ENCODE results near the gene FOXO3. TPM values are rescaled to one million over a fixed set of nuclear protein-coding genes. Genes with fewer than 3 reads are reported as not detected.

FOXO3 gene
- total RNA-seq, 1 donor from 2014 or later = 13.7 TPM

- no peak overlapping the region for H2AFZ ChIP-seq (replicated peaks)
- no peak overlapping the region for H3K4me2 ChIP-seq
- TF ChIP-seq CTCF (IDR thresholded peaks at IDR 0.05) = no peak
- no peak for TF ChIP-seq EZH2phosphoT487 (IDR thresholded peaks at IDR 0.05)
- TF ChIP-seq EZH2 (IDR thresholded peaks at IDR 0.05) = no peak
- no peak overlapping the region for H3K9ac ChIP-seq
- H3F3A ChIP-seq (ENCODE audit: low read depth) = no peaks in the 10 kb centered on the region
- H3K9me3 ChIP-seq (ENCODE audit: low read depth) = no peaks in the 10 kb centered on the region
- H3K4me3 ChIP-seq = no peak overlapping the region
- peaks cover 2% of the 10 kb centered on the region for H3K27me3 Mint-ChIP-seq (ENCODE audit: insufficient read depth, low read depth)
- H3K79me2 ChIP-seq (ENCODE audit: low read depth) = peaks cover 16% of the 10 kb centered on the region
- DNase-seq (ENCODE audit: low spot score) = no peak
- no peaks in the 10 kb centered on the region for H3K9me3 Mint-ChIP-seq
- peaks cover 8% of the 10 kb centered on the region for H3K4me1 ChIP-seq
- no peak overlapping the region for H3K27ac ChIP-seq
- H3K27me3 ChIP-seq = no peaks in the 10 kb centered on the region
- no peaks in the 10 kb centered on the region for H3K4me1 Mint-ChIP-seq
- peaks cover 5% of the 10 kb centered on the region for H3K36me3 ChIP-seq
- no peak overlapping the region for H3K27ac Mint-ChIP-seq
- H3K36me3 Mint-ChIP-seq = peaks cover 28% of the 10 kb centered on the region
- peaks cover 20% of the 10 kb centered on the region for H4K20me1 ChIP-seq (ENCODE audit: low read depth)
- H3K4me3 Mint-ChIP-seq = no peak overlapping the region
These were observed 13.9 kb downstream of the FOXO3 start for GRCh38 chr6:108574457-108575141.

GRCh38 chr6:108575905-108576494 is 15.3 kb downstream of the FOXO3 start:
- TF ChIP-seq EZH2phosphoT487 (IDR thresholded peaks at IDR 0.05) (no peak), CTCF (IDR thresholded peaks at IDR 0.05) (no peak), EZH2 (IDR thresholded peaks at IDR 0.05) (no peak)
- H3K27me3 ChIP-seq = no peaks in the 10 kb centered on the region
- no peaks in the 10 kb centered on the region for H3K9me3 Mint-ChIP-seq
- no peak overlapping the region for H3K27ac Mint-ChIP-seq
- no peak overlapping the region for H2AFZ ChIP-seq (replicated peaks)
- no peaks in the 10 kb centered on the region for H3K9me3 ChIP-seq (ENCODE audit: low read depth)
- H3K27ac ChIP-seq = no peak overlapping the region
- H3K27me3 Mint-ChIP-seq (ENCODE audit: insufficient read depth, low read depth) = no peaks in the 10 kb centered on the region
- H3K36me3 Mint-ChIP-seq = peaks cover 25% of the 10 kb centered on the region
- no peak overlapping the region for H3K4me3 Mint-ChIP-seq
- no peak for DNase-seq (ENCODE audit: low spot score)
- H3K4me1 Mint-ChIP-seq = peaks cover 6% of the 10 kb centered on the region
- peaks cover 20% of the 10 kb centered on the region for H4K20me1 ChIP-seq (ENCODE audit: low read depth)
- no peak overlapping the region for H3K4me2 ChIP-seq
- H3F3A ChIP-seq (ENCODE audit: low read depth) = no peaks in the 10 kb centered on the region
- no peak overlapping the region for H3K4me3 ChIP-seq
- peaks cover 16% of the 10 kb centered on the region for H3K79me2 ChIP-seq (ENCODE audit: low read depth)
- H3K4me1 ChIP-seq = peaks cover 8% of the 10 kb centered on the region
- H3K36me3 ChIP-seq = peaks cover 3% of the 10 kb centered on the region
- H3K9ac ChIP-seq = no peak overlapping the region

- Mint-ChIP-seq H3K9me3 (no peaks in the 10 kb centered on the region), H3K4me3 (no peak overlapping the region), H3K27me3 (ENCODE audit: insufficient read depth, low read depth) (no peaks in the 10 kb centered on the region), H3K36me3 (peaks cover 20% of the 10 kb centered on the region), H3K4me1 (peaks cover 8% of the 10 kb centered on the region), H3K27ac (no peak overlapping the region)
- H2AFZ ChIP-seq (replicated peaks) = no peak overlapping the region
- peaks cover 16% of the 10 kb centered on the region for H3K79me2 ChIP-seq (ENCODE audit: low read depth)
- peaks cover 8% of the 10 kb centered on the region for H3K4me1 ChIP-seq
- no peak overlapping the region for H3K4me3 ChIP-seq
- H3K4me2 ChIP-seq = no peak overlapping the region
- TF ChIP-seq EZH2phosphoT487 (IDR thresholded peaks at IDR 0.05) (no peak), EZH2 (IDR thresholded peaks at IDR 0.05) (no peak), CTCF (IDR thresholded peaks at IDR 0.05) (no peak)
- peaks cover 20% of the 10 kb centered on the region for H4K20me1 ChIP-seq (ENCODE audit: low read depth)
- no peaks in the 10 kb centered on the region for H3F3A ChIP-seq (ENCODE audit: low read depth)
- no peak overlapping the region for H3K27ac ChIP-seq
- no peak for DNase-seq (ENCODE audit: low spot score)
- H3K27me3 ChIP-seq = no peaks in the 10 kb centered on the region
- no peak overlapping the region for H3K9ac ChIP-seq
- H3K36me3 ChIP-seq = no peaks in the 10 kb centered on the region
- no peaks in the 10 kb centered on the region for H3K9me3 ChIP-seq (ENCODE audit: low read depth)
These were observed 16.0 kb downstream of the FOXO3 start for GRCh38 chr6:108576709-108577108.

Measured in neural progenitor cell (in vitro differentiated cells).